ENCODE results near the gene HSPB1. TPM values are rescaled to one million over a fixed set of nuclear protein-coding genes. Genes with fewer than 3 reads are reported as not detected.

The HSPB1 gene
- total and polyA plus RNA-seq, 4 donors, result 25.5 to 186 (median 104) TPM

GRCh38 chr7:76353744-76354143 is 51.3 kb downstream of the HSPB1 start:
- Histone ChIP-seq H3K36me3 (ENCODE audit: control insufficient read depth in 4 of 4, insufficient read depth in 3 of 4, low read depth in 1 of 4, low read length in 3 of 4) (peaks cover 0 to 8% (median 5%) of the 10 kb centered on the region in 4 donors), H3K27me3 (ENCODE audit: control insufficient read depth in 4 of 4, insufficient read depth in 4 of 4, low read length in 3 of 4) (no peaks in the 10 kb centered on the region), H3K9me3 (ENCODE audit: control insufficient read depth in 4 of 4, low read length in 3 of 4) (no peaks in the 10 kb centered on the region), H3K4me1 (ENCODE audit: control insufficient read depth in 4 of 4, insufficient read depth in 4 of 4, low read length in 3 of 4) (peaks cover 3 to 28% (median 21%) of the 10 kb centered on the region in 4 donors), H3K9ac (ENCODE audit: low read depth in 1 of 2, low read length in 2 of 2) (no peak overlapping the region), H3K4me3 (ENCODE audit: low read depth in 1 of 3, low read length in 3 of 3) (no peak overlapping the region), H3K27ac (ENCODE audit: low read depth in 1 of 2, low read length in 2 of 2) (no peak overlapping the region)
- 98% methylated on average over 5 of the region's 5 CpGs for WGBS
- TF ChIP-seq, protein P1, sequence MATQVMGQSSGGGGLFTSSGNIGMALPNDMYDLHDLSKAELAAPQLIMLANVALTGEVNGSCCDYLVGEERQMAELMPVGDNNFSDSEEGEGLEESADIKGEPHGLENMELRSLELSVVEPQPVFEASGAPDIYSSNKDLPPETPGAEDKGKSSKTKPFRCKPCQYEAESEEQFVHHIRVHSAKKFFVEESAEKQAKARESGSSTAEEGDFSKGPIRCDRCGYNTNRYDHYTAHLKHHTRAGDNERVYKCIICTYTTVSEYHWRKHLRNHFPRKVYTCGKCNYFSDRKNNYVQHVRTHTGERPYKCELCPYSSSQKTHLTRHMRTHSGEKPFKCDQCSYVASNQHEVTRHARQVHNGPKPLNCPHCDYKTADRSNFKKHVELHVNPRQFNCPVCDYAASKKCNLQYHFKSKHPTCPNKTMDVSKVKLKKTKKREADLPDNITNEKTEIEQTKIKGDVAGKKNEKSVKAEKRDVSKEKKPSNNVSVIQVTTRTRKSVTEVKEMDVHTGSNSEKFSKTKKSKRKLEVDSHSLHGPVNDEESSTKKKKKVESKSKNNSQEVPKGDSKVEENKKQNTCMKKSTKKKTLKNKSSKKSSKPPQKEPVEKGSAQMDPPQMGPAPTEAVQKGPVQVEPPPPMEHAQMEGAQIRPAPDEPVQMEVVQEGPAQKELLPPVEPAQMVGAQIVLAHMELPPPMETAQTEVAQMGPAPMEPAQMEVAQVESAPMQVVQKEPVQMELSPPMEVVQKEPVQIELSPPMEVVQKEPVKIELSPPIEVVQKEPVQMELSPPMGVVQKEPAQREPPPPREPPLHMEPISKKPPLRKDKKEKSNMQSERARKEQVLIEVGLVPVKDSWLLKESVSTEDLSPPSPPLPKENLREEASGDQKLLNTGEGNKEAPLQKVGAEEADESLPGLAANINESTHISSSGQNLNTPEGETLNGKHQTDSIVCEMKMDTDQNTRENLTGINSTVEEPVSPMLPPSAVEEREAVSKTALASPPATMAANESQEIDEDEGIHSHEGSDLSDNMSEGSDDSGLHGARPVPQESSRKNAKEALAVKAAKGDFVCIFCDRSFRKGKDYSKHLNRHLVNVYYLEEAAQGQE (IDR thresholded peaks at IDR 0.05), result no peak
- TF ChIP-seq FOXA1 (IDR thresholded peaks at IDR 0.05), result no peak
- no peak for DNase-seq (ENCODE audit: low spot score)

Other genes with a start within 250 kb of the HSPB1 start
- gene SRRM3, start 100.8 kb upstream of the HSPB1 start, total RNA-seq, result under 1 TPM in 1 of 2 donors, not detected in 1; 0.08 TPM
- gene SRRM3, start 100.8 kb upstream of the HSPB1 start, polyA plus RNA-seq, result under 1 TPM in 1 of 2 donors, not detected in 1; 0.16 TPM
- gene YWHAG, start 56.3 kb downstream of the HSPB1 start, total RNA-seq, result 10 to 100 TPM; 43.1 to 46.7 TPM
- 10 to 100 TPM; 11.6 to 43.9 TPM for gene YWHAG, start 56.3 kb downstream of the HSPB1 start, polyA plus RNA-seq
- 1 to 10 TPM; 1.2 to 1.3 TPM for gene SSC4D, start 107.0 kb downstream of the HSPB1 start, total RNA-seq
- gene SSC4D, start 107.0 kb downstream of the HSPB1 start, polyA plus RNA-seq, result 1 to 10 TPM; 1.7 to 2.3 TPM
- under 1 TPM; 0.25 to 0.47 TPM for gene ZP3, start 122.3 kb downstream of the HSPB1 start, total RNA-seq
- gene ZP3, start 122.3 kb downstream of the HSPB1 start, polyA plus RNA-seq, result under 1 TPM; 0.43 to 0.45 TPM
- gene DTX2, start 159.0 kb downstream of the HSPB1 start, total RNA-seq, result 1 to 10 TPM; 4.5 to 9.5 TPM
- 1 to 10 TPM; 4.8 to 7.3 TPM for gene DTX2, start 159.0 kb downstream of the HSPB1 start, polyA plus RNA-seq
- under 1 TPM; 0.33 to 0.42 TPM for gene UPK3B, start 207.9 kb downstream of the HSPB1 start, total RNA-seq
- gene UPK3B, start 207.9 kb downstream of the HSPB1 start, polyA plus RNA-seq, result under 1 TPM; 0.08 to 0.38 TPM
- under 1 TPM; 0.17 to 0.28 TPM for gene SPDYE16, start 240.6 kb downstream of the HSPB1 start, total RNA-seq
- under 1 TPM; 0.05 to 0.50 TPM for gene SPDYE16, start 240.6 kb downstream of the HSPB1 start, polyA plus RNA-seq